ENCODE measurements around the gene WFDC1. TPM values are rescaled to one million over a fixed set of nuclear protein-coding genes. Genes with fewer than 3 reads are reported as not detected.

WFDC1 gene
- total RNA-seq, 2 experiments from 2014 or later, result not detected

GRCh38 chr16:84292011-84292410 is 2.7 kb upstream of the WFDC1 start:
- intact Hi-C loops (cut with micrococcal nuclease; ENCODE audit: unreplicated experiment), result no loop called here
- Histone ChIP-seq H3K36me3 (ENCODE audit: insufficient read depth, low read length) (no peaks in the 10 kb centered on the region), H4K20me1 (ENCODE audit: insufficient read depth, low read length) (no peaks in the 10 kb centered on the region), H3K4me1 (ENCODE audit: insufficient read depth, low read length, poor library complexity, severe bottlenecking) (no peaks in the 10 kb centered on the region), H3K27ac (ENCODE audit: low read depth, low read length, poor library complexity, severe bottlenecking) (no peak overlapping the region), H3K4me3 (ENCODE audit: low read depth, low read length, poor library complexity, severe bottlenecking) (no peak overlapping the region), H3K4me2 (ENCODE audit: low read length) (no peak overlapping the region), H2AFZ (ENCODE audit: low read length) (no peak overlapping the region), H3K9me2 (ENCODE audit: insufficient read depth, low read length) (no peaks in the 10 kb centered on the region), H3K79me2 (ENCODE audit: insufficient read depth, low read depth, low read length) (no peaks in the 10 kb centered on the region), H3K9me3 (ENCODE audit: low read length) (no peaks in the 10 kb centered on the region)
- no TSS peak for BruUV-seq (replicated peaks)
- no peak for DNase-seq (ENCODE audit: low spot score)
- POLR2A ChIA-PET, result no interaction called here
- CTCF ChIA-PET (ENCODE audit: unreplicated experiment), result no interaction called here
- TF ChIP-seq EZH2phosphoT487 (IDR thresholded peaks at IDR 0.05; ENCODE audit: borderline replicate concordance, low read depth, low read length) (no peak), CTCF (conservative IDR thresholded peaks at IDR 0.05; ENCODE audit: low read length) (no peak)

- H3K27ac ChIP-seq (ENCODE audit: low read depth, low read length, poor library complexity, severe bottlenecking), result no peak overlapping the region
- intact Hi-C loops (cut with micrococcal nuclease; ENCODE audit: unreplicated experiment), result no loop called here
- H3K79me2 ChIP-seq (ENCODE audit: insufficient read depth, low read depth, low read length), result no peaks in the 10 kb centered on the region
- H3K4me3 ChIP-seq (ENCODE audit: low read depth, low read length, poor library complexity, severe bottlenecking), result no peak overlapping the region
- no peak overlapping the region for H2AFZ ChIP-seq (ENCODE audit: low read length)
- H3K9me2 ChIP-seq (ENCODE audit: insufficient read depth, low read length), result no peaks in the 10 kb centered on the region
- no peaks in the 10 kb centered on the region for H4K20me1 ChIP-seq (ENCODE audit: insufficient read depth, low read length)
- TF ChIP-seq CTCF (conservative IDR thresholded peaks at IDR 0.05; ENCODE audit: low read length) (no peak), EZH2phosphoT487 (IDR thresholded peaks at IDR 0.05; ENCODE audit: borderline replicate concordance, low read depth, low read length) (no peak)
- CTCF ChIA-PET (ENCODE audit: unreplicated experiment), result no interaction called here
- no peaks in the 10 kb centered on the region for H3K36me3 ChIP-seq (ENCODE audit: insufficient read depth, low read length)
- no peak overlapping the region for H3K4me2 ChIP-seq (ENCODE audit: low read length)
- H3K9me3 ChIP-seq (ENCODE audit: low read length), result no peaks in the 10 kb centered on the region
- no TSS peak for BruUV-seq (replicated peaks)
- no peak for DNase-seq (ENCODE audit: low spot score)
- POLR2A ChIA-PET, result interaction anchor here (0.5 kb wide), 1 partner anchor 18 kb away, joined by 3 read pairs; no protein-coding TSS in a partner anchor
- no peaks in the 10 kb centered on the region for H3K4me1 ChIP-seq (ENCODE audit: insufficient read depth, low read length, poor library complexity, severe bottlenecking)
Observed at GRCh38 chr16:84293406-84293805, 1.3 kb upstream of the WFDC1 start.

GRCh38 chr16:84294117-84294516 is 561 bp upstream of the WFDC1 start:
- Histone ChIP-seq H3K4me2 (ENCODE audit: low read length) (no peak overlapping the region), H3K27ac (ENCODE audit: low read depth, low read length, poor library complexity, severe bottlenecking) (no peak overlapping the region), H3K9me3 (ENCODE audit: low read length) (no peaks in the 10 kb centered on the region), H2AFZ (ENCODE audit: low read length) (no peak overlapping the region), H4K20me1 (ENCODE audit: insufficient read depth, low read length) (no peaks in the 10 kb centered on the region), H3K4me1 (ENCODE audit: insufficient read depth, low read length, poor library complexity, severe bottlenecking) (no peaks in the 10 kb centered on the region), H3K79me2 (ENCODE audit: insufficient read depth, low read depth, low read length) (no peaks in the 10 kb centered on the region), H3K9me2 (ENCODE audit: insufficient read depth, low read length) (no peaks in the 10 kb centered on the region), H3K36me3 (ENCODE audit: insufficient read depth, low read length) (no peaks in the 10 kb centered on the region), H3K4me3 (ENCODE audit: low read depth, low read length, poor library complexity, severe bottlenecking) (no peak overlapping the region)
- BruUV-seq (replicated peaks), result no TSS peak
- TF ChIP-seq EZH2phosphoT487 (IDR thresholded peaks at IDR 0.05; ENCODE audit: borderline replicate concordance, low read depth, low read length) (no peak), CTCF (conservative IDR thresholded peaks at IDR 0.05; ENCODE audit: low read length) (no peak)
- ChIA-PET POLR2A (no interaction called here), CTCF (ENCODE audit: unreplicated experiment) (no interaction called here)
- no peak for DNase-seq (ENCODE audit: low spot score)
- intact Hi-C loops (cut with micrococcal nuclease; ENCODE audit: unreplicated experiment), result no loop called here

Measured in OCI-LY7 (cell line).